ENCODE data around the gene SYNE4.

The SYNE4 gene

DNA sequence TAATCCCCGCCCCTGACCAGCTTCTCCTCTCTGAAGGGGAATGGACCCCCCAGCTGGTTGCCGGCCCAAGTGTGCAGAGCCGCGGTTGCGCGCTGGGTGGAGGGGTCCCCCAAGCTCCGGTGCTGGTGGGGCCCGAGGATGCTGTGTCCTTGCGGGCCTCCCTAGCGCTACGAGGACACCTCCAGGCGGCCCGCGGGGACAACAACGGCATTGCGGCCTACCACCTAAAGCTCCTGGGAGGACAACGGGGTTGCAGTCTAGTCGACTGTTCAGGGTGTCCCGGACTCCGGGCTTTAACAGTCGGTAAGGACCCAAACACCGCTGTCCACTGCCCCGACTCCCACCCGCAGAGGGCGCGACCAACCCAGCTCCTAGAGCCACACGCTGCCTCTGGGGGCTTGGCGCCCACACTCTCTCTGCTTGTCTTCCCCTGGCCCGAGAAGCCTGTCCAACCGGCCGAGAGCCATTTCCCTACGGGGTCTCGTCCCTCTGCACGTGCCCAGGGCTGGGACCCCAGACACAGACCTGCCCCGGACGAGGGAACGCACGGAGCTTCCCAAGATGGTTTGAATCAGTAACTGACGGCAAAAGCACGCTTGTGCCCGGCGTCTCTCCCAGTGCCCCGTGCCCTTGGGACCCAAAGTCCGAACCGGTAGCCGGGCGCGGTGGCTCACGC is 14.6 kb downstream of the SYNE4 start:
- H3K4me3 ChIP-seq (ENCODE audit: low read depth, low read length), result peak overlapping the region; percentile 43

DNA sequence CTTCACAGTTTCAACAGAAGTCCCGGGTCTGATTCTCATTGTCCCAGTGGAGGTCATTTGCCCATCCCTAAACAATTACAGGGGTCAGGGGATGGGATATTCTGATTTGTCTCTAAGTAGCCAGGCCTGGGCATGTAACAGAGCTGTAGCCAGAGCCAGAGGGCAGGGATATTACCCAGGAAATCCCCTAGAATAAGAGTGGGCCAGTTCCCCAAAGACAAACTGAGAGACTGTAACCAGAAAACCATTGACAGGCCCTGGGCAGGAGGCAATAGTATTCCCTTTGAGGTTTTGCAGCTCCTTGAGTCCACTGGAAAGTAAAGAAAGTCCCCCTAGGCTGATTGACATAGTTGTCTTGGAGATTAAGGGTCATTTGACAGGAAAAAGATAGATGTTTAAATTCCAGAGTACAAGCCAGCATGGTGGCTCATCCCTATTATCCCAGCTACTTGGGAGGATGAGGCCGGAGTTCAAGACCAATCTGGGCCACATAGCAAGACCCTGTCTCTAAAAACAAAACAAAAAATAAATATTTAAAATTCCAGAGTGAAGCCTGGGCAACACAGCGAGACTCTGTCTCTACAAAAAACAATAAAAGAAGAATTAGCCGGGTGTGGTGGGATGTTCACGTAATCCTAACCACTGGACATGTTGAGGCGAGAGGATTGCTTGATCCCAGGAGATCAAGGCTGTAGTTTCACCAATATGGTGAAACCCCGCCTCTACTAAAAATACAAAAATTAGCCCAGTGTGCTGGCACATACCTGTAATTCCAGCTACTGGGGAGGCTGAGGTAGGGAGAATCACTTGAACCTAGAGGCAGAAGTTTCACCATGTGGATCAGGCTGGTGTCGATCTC is 15.5 kb downstream of the SYNE4 start:
- TF ChIP-seq, protein P1, sequence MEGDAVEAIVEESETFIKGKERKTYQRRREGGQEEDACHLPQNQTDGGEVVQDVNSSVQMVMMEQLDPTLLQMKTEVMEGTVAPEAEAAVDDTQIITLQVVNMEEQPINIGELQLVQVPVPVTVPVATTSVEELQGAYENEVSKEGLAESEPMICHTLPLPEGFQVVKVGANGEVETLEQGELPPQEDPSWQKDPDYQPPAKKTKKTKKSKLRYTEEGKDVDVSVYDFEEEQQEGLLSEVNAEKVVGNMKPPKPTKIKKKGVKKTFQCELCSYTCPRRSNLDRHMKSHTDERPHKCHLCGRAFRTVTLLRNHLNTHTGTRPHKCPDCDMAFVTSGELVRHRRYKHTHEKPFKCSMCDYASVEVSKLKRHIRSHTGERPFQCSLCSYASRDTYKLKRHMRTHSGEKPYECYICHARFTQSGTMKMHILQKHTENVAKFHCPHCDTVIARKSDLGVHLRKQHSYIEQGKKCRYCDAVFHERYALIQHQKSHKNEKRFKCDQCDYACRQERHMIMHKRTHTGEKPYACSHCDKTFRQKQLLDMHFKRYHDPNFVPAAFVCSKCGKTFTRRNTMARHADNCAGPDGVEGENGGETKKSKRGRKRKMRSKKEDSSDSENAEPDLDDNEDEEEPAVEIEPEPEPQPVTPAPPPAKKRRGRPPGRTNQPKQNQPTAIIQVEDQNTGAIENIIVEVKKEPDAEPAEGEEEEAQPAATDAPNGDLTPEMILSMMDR (IDR thresholded peaks at IDR 0.05; ENCODE audit: borderline replicate concordance, insufficient read depth, low read depth, low read length), result no peak
- H3K4me3 ChIP-seq (ENCODE audit: low read depth, low read length), result no peak overlapping the region

More for the DNA sequence above, 14.6 kb downstream of the SYNE4 start:
- TF ChIP-seq, protein P1 (IDR thresholded peaks at IDR 0.05; ENCODE audit: borderline replicate concordance, insufficient read depth, low read depth, low read length), result 0 out of 2 replicates have a peak, but pooled peaks have one; percentile 16

DNA sequence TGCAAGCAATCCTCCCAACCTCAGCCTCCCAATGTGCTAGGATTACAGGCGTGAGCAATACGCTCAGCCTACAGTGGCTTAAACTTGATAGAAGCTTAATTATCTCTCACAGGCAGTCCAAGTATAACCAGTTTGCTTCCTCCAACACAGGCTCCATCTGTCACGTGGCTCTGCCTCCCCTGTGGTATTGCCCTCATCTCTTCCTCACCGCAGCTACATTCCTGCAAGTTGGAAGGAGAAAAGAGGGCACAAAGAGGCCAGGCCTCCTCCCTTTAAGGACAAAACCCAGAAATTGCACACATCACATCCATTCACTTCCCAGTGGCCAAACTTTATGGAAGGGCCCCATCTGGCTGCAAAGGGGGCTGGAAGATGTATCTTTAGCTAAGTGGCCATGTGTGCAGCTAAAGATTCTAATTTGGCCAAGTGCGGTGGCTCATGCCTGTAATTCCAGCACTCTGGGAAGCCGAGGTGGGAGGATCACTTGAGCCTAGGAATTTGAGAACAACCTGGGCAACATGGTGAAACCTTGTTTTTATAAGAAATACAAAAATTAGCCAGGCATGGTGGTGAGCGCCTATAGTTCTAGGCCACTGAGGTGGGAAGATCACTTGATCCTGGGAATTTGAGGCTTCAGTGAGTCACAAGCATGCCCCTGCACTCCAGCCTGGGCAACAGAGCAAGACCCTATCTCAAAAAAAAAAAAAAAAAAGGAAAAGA is 16.7 kb downstream of the SYNE4 start:
- no peak overlapping the region for H3K4me3 ChIP-seq (ENCODE audit: low read depth, low read length)
- TF ChIP-seq, protein P1 (IDR thresholded peaks at IDR 0.05; ENCODE audit: borderline replicate concordance, insufficient read depth, low read depth, low read length), result no peak

DNA sequence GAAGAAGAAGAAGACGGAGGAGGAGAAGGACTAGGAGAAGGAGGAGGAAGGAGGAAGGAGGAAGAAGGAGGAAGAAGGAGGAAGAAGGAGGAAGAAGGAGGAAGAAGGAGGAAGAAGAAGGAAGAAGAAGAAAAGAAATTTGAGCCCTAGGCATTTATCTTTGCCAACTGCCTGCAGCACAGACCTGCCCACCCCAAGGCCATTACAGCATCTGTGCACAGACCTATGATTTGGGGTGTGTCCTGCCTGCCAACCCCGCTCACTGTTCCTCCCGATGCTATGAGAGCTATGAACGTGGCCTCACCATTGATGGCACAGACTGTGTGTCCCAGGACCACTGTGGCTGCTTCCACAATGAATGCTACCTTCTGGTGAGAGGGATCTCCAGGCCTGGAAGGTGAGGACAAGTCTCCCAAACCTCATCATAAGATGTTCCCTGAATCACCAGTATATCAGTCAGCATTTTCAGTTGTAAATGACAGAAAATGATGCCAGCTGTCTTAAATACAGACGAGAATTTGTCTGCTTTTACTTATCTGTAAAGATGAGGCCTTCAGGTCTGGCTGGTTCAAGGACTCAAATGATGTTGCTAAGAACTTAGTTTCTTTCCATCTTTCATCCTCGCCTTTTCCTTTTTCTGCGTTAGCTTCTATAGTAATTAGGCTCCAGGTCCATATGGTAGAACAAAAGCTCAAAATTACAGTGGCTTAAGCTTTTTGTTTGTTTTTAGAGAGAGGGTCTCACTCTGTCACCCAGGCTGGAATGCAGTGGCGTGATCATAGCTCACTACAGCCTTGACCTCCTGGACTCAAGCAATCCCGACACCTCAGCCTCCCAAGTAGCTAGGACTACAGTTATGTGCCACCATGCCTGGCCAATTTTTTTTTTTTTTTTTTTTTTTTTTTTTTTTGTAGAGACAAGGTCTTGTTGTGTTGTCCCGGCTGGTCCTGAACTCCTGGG is 17.6 kb downstream of the SYNE4 start:
- H3K4me3 ChIP-seq (ENCODE audit: low read depth, low read length), result no peak overlapping the region

DNA sequence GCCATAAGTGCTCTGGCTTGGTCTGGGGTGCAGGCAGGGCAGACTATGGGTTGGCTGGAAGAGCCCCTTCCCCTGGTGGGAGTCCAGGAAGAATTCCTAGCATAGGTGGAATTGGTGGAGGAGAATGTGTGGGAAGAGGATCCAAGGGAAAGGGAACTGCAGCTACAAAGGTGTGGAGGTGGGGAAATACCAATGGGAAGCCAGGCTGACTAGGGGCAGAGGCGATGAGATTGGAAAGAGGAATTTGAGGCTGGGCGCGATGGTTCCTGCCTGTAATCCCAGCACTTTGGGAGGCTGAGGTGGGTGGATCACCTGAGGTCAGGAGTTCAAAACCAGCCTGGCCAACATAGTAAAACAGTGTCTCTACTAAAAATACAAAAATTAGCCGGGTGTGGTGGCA is 18.5 kb downstream of the SYNE4 start:
- TF ChIP-seq, protein P1 (IDR thresholded peaks at IDR 0.05; ENCODE audit: borderline replicate concordance, insufficient read depth, low read depth, low read length), result no peak
- H3K4me3 ChIP-seq (ENCODE audit: low read depth, low read length), result no peak overlapping the region

More for the DNA sequence above, 17.6 kb downstream of the SYNE4 start:
- TF ChIP-seq, protein P1 (IDR thresholded peaks at IDR 0.05; ENCODE audit: borderline replicate concordance, insufficient read depth, low read depth, low read length), result no peak

DNA sequence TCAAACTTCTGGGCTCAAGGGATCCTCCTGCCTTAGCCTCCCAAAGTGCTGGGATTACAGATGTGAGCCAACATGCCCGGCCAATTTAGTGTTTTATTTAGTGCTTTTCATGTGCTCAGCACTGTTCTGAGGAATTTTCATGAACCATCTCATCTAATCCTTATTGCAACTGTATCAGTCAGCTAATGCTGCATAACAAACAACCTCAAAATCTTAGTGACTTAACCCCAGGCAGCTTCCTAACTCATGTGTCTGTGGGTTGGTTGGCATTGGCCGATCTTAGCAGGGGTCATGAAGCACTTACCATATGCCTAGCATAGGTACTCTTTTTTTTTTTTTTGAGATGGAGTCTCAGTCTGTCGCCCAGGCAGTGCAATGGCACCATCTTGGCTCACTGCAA is 19.8 kb downstream of the SYNE4 start:
- no peak overlapping the region for H3K4me3 ChIP-seq (ENCODE audit: low read depth, low read length)
- TF ChIP-seq, protein P1 (IDR thresholded peaks at IDR 0.05; ENCODE audit: borderline replicate concordance, insufficient read depth, low read depth, low read length), result no peak
